Measurements from ENCODE around the gene TSPAN3. TPM values are rescaled to one million over a fixed set of nuclear protein-coding genes. Genes with fewer than 3 reads are reported as not detected.

The TSPAN3 gene
- total RNA-seq, 1 donor from 2014 or later = 98.3 TPM

- ATAC-seq (no peak), DNase-seq (ENCODE audit: missing footprints) (no peak)
- intact Hi-C loops (cut with DNase I) = no loop called here
Observed at GRCh38 chr15:77017761-77018720, 52.9 kb downstream of the TSPAN3 start.

- intact Hi-C loops (cut with DNase I) = no loop called here
- DNase-seq (ENCODE audit: missing footprints) (no peak), ATAC-seq (no peak)
Observed at GRCh38 chr15:77017091-77017660, 53.7 kb downstream of the TSPAN3 start.

DNA sequence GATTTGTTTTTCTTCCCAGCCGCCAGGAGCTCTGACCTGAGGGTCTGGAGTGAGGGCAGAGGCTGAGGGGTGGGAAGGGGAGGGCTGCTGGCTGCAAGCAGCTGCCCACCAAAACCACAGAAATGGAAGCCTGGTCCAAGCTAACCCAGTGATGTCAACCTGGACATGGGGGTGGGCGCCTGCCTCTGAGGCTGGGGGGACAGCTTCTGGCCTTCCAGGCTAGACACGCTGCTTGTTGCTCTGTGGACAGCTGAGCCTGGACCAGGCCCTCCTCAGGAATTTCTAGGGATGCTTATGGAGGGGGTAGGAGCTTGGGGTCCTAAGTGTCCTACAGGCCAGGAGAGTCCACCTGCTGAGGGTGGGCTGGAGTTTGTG, 54.6 kb downstream of the TSPAN3 start:
- intact Hi-C loops (cut with DNase I) = no loop called here
- no peak for ATAC-seq
- no peak for DNase-seq (ENCODE audit: missing footprints)

DNA sequence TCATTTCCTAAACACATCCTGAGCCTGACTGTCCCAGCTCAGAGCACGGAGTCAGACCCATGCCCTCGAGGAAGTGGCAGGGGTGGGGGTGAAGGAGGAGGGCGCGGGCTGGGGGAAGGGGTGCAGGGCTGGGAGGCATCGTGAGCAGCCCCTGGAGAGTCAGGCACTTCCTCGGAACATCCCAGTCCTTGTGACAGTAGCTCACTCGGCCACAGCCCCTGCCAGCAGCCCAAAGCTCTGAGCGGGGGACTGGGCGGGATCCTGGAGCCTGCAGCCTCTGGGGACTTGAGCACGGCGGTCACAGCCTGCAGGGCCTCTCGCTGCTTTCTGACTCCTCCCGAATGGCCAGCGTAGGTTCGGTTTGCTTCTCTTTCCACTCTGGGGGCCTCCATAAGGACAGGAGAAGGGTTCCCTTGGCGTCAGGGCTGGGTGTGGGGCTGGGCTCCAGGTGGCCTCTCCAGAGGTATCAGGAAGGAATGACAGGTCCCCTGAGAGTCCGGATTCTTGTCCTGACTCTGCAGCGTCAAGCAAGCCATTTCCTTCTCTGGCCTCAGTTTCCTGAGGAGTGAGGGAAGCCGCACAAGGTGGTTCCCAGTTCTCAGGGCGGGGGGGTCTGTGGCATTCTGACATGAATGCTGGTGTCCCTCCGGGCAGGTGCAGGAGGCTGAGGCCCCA, 55.1 kb downstream of the TSPAN3 start:
- ATAC-seq = no peak
- intact Hi-C loops (cut with DNase I) = no loop called here
- DNase-seq (ENCODE audit: missing footprints) = no peak

DNA sequence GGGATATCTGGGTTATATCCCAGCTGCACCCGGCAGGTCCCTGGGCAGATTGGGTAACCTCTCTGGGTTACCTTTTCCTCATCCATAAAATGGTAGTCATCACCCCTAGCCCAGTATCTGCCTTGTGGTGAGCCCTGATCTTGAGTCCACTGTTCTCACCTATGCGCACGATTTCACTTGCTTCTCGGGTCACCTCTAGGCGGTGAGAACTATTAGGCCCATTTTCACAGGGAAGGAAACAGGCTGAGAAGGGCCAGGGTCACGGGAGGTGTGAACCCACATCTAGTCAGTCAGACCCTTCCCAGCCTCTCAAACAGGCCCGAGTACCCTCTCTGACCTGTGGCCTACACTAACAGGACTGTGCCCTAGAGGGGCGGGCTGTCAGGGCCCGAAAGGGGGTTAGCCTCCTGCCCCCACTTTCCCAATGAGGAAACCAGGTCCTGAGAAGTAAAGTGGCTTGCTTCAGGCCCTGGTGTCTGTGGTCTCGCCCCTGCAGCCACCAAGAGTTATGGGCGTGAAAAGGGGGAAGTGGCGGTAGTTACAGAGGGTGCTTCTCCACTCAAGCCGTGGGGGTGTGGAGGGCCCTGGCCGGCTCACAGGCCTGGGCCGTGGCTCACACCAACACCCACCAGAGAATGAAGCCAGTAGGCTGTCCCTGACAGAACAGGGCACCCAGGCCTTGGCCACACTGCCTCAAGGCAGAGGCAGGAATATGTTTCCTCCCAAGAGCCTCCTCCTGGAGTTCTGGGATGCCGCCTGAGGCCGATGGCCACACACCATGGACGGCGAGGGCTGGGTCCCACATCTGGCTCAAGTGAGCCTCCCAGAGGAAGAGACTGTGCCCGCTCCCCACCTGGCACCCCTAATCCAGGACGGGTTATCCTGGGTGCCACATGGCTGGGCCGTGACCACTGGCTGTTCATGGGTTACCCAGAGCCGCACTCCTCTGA, 56.5 kb downstream of the TSPAN3 start:
- ATAC-seq (peak; percentile 57), DNase-seq (ENCODE audit: missing footprints) (peak; percentile 76)
- intact Hi-C loops (cut with DNase I) = no loop called here

GRCh38 chr15:77013776-77014131, 57.2 kb downstream of the TSPAN3 start:
- ATAC-seq (no peak), DNase-seq (ENCODE audit: missing footprints) (peak; percentile 63)
- intact Hi-C loops (cut with DNase I) = no loop called here

GRCh38 chr15:77012868-77013267, 58.0 kb downstream of the TSPAN3 start:
- intact Hi-C loops (cut with DNase I) = no loop called here
- DNase-seq (ENCODE audit: missing footprints) = no peak
- no peak for ATAC-seq

- DNase-seq (ENCODE audit: missing footprints) (no peak), ATAC-seq (no peak)
- intact Hi-C loops (cut with DNase I) = no loop called here
Observed at GRCh38 chr15:77012117-77012712, 58.7 kb downstream of the TSPAN3 start.

DNA sequence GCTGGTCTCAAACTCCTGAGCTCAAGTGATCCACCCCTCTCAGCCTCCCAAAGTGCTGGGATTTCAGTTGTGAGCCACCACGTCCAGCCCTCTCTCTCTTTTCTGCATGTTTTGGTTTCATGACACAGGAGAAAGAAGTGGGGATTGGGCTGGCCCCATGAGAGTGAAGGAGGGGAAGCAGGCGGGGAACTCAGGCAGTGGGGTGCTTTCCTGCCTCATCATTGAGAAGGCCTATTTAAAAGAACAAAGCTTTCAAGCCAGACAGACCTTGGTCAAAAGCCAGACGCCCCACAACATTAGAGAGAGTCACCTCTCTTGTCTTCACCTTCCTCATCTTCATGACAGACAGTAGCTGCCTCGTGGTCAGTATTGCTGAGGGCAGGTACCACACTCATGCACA, 60.1 kb downstream of the TSPAN3 start:
- intact Hi-C loops (cut with DNase I) = no loop called here
- ATAC-seq (no peak), DNase-seq (ENCODE audit: missing footprints) (no peak)

GRCh38 chr15:77010312-77010686, 60.6 kb downstream of the TSPAN3 start:
- ATAC-seq (no peak), DNase-seq (ENCODE audit: missing footprints) (no peak)
- intact Hi-C loops (cut with DNase I) = no loop called here

DNA sequence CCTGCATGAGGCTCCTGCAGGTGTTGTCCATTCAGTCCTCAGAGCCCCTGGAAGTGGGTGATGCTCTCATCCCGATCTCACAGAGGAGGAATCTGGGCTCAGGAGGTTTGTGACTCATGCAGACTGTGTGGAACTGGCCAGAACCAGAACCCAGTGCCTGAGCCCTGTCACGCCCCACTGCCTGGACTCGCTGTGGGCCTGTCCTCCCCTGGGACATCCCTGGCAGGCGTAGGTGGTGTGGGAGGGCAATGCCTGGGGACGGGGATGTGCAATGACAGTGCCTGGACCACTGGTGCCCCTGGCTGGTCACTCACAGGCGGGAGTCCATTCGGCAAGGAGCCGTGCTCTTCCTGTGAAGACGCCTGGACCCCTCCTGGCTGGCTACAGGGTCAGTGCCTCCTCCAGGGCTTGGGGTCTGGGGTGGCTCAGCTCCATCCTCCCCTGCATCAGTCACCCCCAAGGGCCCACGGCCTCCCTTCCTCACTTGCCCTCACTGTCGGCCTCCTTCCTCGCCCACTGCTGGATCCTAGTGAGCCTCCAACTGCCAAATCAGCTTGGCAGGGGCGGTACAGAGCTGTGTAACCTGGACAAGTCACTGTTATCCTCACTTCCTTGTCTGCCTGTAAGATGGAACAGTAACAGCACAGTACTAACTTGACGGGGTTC, 61.1 kb downstream of the TSPAN3 start:
- DNase-seq (ENCODE audit: missing footprints) (no peak), ATAC-seq (no peak)
- intact Hi-C loops (cut with DNase I) = no loop called here

DNA sequence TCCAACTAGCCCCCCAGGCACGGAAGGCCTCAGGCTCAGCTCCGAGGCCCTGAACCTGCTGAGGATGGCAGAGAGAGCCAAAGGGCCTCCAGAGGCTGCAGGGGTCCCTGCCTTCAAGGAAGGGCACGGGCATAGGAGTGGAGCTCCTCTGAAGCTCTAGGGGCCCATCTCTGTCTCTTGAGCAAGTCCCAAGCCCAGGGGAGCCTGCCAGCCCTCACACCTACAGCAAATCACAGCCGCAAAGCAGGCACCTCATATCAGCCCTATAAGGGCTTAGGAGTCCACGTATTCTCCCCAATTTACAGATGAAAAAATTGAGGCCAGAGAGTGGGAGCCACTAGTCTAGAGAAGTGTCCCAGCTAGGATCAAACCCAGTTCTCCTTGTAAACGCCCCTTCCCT, 61.7 kb downstream of the TSPAN3 start:
- intact Hi-C loops (cut with DNase I) = no loop called here
- no peak for DNase-seq (ENCODE audit: missing footprints)

DNA sequence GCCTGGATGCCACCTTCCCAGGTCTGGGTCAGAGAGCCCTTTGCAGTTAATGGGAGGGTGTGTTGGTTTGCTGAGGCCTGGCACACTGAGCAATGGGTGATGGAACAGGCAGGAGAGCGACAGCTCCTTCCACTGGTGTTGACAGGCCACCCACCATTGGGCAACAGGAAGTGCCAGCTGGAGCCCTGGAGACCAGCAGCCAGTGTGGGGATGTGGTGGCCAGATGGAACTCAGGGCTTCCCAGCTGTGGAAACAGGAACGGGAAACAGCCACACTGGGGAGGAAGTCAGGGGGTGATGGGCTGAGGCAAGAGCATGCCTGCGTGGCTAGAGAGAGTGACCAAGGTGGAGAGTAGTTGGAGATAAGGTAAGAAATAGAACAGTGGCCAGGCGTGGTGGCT, 66.7 kb downstream of the TSPAN3 start:
- DNase-seq (ENCODE audit: missing footprints) = peak; percentile 85
- intact Hi-C loops (cut with DNase I) = no loop called here
- peak; percentile 74 for ATAC-seq

More for the DNA sequence above, 61.7 kb downstream of the TSPAN3 start:
- no peak for ATAC-seq

DNA sequence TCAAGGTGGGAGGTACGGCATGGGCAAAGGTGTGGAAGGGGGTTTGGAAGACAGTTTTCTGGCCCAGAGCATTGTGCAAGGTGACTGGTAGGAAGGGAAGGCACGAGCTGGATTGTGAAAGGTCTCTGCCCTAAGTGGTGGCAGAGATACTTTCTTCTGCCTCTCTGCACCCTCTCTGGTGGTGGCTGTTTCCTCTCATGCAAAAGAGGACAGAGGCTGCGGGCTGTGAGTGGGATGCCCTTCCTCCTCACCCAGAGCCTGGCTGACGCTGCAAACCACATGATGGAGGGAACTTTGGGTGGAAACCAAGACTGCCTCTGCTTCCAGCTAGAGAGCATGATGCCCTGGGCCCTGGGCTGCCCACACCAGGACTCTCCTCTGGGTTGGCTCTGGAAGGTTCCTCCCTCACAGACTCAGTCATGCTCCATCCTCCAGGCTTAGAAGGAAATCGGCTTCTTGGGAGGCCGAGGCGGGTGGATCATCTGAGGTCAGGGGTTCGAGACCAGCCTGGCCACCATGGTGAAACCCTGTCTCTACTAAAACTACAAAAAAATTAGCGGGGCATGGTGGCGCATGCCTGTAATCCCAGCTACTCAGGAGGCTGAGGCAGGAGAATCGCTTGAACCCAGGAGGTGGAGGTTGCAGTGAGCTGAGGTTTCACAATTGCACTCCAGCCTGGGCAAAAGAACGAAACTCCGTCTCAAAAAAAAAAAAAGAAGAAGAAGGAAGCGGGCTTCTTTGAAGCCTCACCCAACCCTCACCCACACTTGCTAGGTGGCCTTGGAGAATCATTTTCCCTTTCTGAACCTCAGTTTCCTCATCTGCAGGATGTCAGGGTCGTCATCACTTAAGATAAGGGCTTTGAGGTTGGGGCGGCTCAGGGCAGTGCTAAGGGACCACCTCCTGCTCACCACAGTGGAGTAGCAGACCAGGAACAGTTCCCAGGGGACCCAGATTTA, 67.7 kb downstream of the TSPAN3 start:
- peak; percentile 65 for ATAC-seq
- DNase-seq (ENCODE audit: missing footprints) = peak; percentile 84
- intact Hi-C loops (cut with DNase I) = no loop called here

DNA sequence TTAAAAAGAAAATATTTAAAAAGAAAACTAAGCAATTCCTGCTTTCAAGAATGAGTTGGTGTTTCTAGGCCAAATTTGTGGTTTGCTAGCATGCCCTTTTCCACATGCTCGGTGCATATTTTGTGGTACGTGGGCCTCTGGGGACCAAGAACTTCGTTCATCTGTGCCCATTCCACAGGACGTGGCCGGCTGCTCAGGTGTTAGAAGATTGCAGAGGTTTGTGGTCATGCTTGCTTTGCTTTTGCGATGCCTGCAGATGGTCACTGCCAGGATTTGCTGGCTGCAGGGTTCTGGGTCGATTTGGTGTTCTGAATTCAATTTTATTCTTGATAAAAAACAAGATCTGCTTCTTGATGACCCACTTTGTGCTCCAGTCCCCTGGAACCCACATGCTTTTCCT, 68.5 kb downstream of the TSPAN3 start:
- intact Hi-C loops (cut with DNase I) = no loop called here
- no peak for ATAC-seq
- no peak for DNase-seq (ENCODE audit: missing footprints)

DNA sequence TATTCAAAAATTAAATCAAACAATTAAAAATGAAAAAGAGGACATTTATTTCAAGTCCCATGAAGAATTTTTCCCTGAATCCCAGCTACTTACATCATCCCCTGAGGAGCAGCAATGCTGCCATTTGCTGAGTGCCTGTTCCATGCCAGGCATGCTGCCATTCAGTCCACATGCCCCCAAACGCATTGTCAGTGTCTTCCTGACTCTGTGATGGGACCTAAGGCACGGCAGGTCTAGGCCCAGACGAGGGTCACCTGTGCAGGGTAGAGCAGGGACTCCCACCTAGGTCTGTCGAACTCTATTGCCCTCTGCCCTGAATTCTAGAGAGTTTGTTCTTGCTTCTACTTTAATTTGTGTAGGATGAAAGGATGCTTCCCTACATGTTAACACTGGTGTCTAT, 68.9 kb downstream of the TSPAN3 start:
- DNase-seq (ENCODE audit: missing footprints) (no peak), ATAC-seq (no peak)
- intact Hi-C loops (cut with DNase I) = no loop called here

DNA sequence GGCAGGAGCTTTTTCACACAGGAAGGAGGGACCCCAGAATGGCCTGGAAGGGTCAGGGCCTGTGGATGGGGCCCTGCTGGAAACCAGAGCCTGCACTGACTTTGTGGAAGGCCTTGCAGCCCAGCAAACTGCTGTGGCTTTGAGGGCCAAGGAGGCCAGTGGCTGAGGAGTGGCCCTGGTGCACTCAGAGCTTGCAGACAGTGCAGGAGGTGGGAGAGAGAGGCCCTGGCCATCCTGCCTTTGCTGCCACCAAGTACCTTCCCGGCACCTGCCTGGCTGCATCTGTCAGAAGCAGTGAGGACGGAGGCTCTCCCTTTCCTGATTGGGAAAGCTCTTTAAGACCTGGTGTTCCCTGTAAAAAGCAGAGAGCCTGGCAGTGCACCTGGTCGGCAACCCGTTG, 69.6 kb downstream of the TSPAN3 start:
- ATAC-seq = no peak
- intact Hi-C loops (cut with DNase I) = no loop called here
- DNase-seq (ENCODE audit: missing footprints) = no peak

All from Right ventricle myocardium inferior (tissue), 1 donor.